Liver (tissue), 4 donors: ENCODE measurements around the gene LRRC9. TPM values are rescaled to one million over a fixed set of nuclear protein-coding genes. Genes with fewer than 3 reads are reported as not detected.

ENCODE experiments used
- polyA plus RNA-seq, 2 donors: library from polyadenylated mRNA; stranded (reverse) in 1 of 2; unstranded in 1 of 2; fragments of 200-250 nt in 1 of 2; fragments of >200 nt in 1 of 2; fragmentation: Nextera tagmentation in 1 of 2; extraction: Ambion mirVana in 1 of 2; gene quantifications; one replicate each; pipeline versions ENCODE4 v1.2.1 to v1.2.3, GENCODE V29; 2013 to 2015
- total RNA-seq, 2 donors: library from RNA; depleted of rRNA; stranded (reverse); fragments of >200 nt; gene quantifications; one replicate each; pipeline ENCODE4 v1.2.3, GENCODE V29; 2014
- donor health status: healthy.
- donor health status: healthy.
- donor health status: healthy.

LRRC9 gene
- total and polyA plus RNA-seq, 4 donors, result 0.14 to 0.32 TPM; not detected in 2

Other genes starting within 250 kb of the LRRC9 start
- 1 to 10 TPM in 1 of 2 donors, under 1 TPM in 1; 0.33 to 1.8 TPM for gene RTN1, start 49.4 kb upstream of the LRRC9 start, total RNA-seq
- gene RTN1, start 49.4 kb upstream of the LRRC9 start, polyA plus RNA-seq, result under 1 TPM; 0.08 to 0.42 TPM
- 10 to 100 TPM; 20.8 to 30.6 TPM for gene PCNX4, start 171.8 kb downstream of the LRRC9 start, total RNA-seq
- 1 to 10 TPM; 5.4 to 7.3 TPM for gene PCNX4, start 171.8 kb downstream of the LRRC9 start, polyA plus RNA-seq
- 100 to 1,000 TPM in 1 of 2 donors, 10 to 100 TPM in 1; 42.1 to 180 TPM for gene DHRS7, start 245.3 kb downstream of the LRRC9 start, total RNA-seq
- 10 to 100 TPM; 71.6 to 89.0 TPM for gene DHRS7, start 245.3 kb downstream of the LRRC9 start, polyA plus RNA-seq